MM.1S (cell line): ENCODE results near the gene DBNDD1.
"Not testable (repeated sequence)": the region's sequence is repeated elsewhere in the genome, so short reads cannot be mapped to it uniquely, and the experiment has no call there.

Experiments
- DNase-seq: peaks from one replicate; pipeline ENCODE4 v3.0.0-alpha.2; 2015
- H2AFZ ChIP-seq: fragments of 300-600 bp; sonication (generic); 2 replicates; pipeline ENCODE4 v1.6.0; 2016; ENCODE audit warnings: antibody characterized with exemption, low read length
- H3F3A ChIP-seq: fragments of 300-600 bp; sonication (generic); 2 replicates; pipeline ENCODE4 v1.6.1; 2016; ENCODE audit warnings: mild to moderate bottlenecking, antibody characterized with exemption, low read length, moderate library complexity, mixed read lengths; ENCODE audit not compliant: insufficient read depth
- H3K27ac ChIP-seq: fragments of 300-600 bp; sonication (generic); 2 replicates; pipeline ENCODE4 v1.5.1; 2016; ENCODE audit warnings: mild to moderate bottlenecking, low read length
- H3K27me3 ChIP-seq: fragments of 300-600 bp; sonication (generic); replicated peaks from 2 replicates; pipeline ENCODE4 v1.6.0; 2016; ENCODE audit warnings: low read length; ENCODE audit not compliant: insufficient read depth
- H3K36me3 ChIP-seq: fragments of 300-600 bp; sonication (generic); replicated peaks from 2 replicates; pipeline ENCODE4 v1.6.1; 2016; ENCODE audit warnings: mild to moderate bottlenecking, low read length, mixed read lengths; ENCODE audit not compliant: insufficient read depth
- H3K4me1 ChIP-seq: fragments of 300-600 bp; sonication (generic); 2 replicates; pipeline ENCODE4 v1.6.1; 2016; ENCODE audit warnings: low read length, mixed read lengths
- H3K4me2 ChIP-seq: fragments of 300-600 bp; sonication (generic); 2 replicates; pipeline ENCODE4 v1.6.0; 2016; ENCODE audit warnings: low read depth, low read length
- H3K4me3 ChIP-seq: fragments of 300-600 bp; sonication (generic); 2 replicates; pipeline ENCODE4 v1.5.1; 2016; ENCODE audit warnings: low read length, mixed read lengths
- H3K79me2 ChIP-seq: fragments of 300-600 bp; sonication (generic); 2 replicates; pipeline ENCODE4 v1.6.1; 2016; ENCODE audit warnings: mixed run types, low read length, mixed read lengths
- H3K9ac ChIP-seq: fragments of 300-600 bp; sonication (generic); 2 replicates; pipeline ENCODE4 v1.6.1; 2016; ENCODE audit warnings: low read length, mixed read lengths
- H3K9me2 ChIP-seq: fragments of 300-600 bp; sonication (generic); replicated peaks from 2 replicates; pipeline ENCODE4 v1.6.1; 2016; ENCODE audit warnings: mild to moderate bottlenecking, low read length, mixed read lengths; ENCODE audit not compliant: insufficient read depth
- H3K9me3 ChIP-seq: fragments of 300-600 bp; sonication (generic); replicated peaks from 2 replicates; pipeline ENCODE4 v1.6.1; 2016; ENCODE audit warnings: mild to moderate bottlenecking, low read length, mixed read lengths; ENCODE audit not compliant: insufficient read depth
- H4K20me1 ChIP-seq: fragments of 300-600 bp; sonication (generic); 2 replicates; pipeline ENCODE4 v1.6.1; 2016; ENCODE audit warnings: mild to moderate bottlenecking, low read length, moderate library complexity, mixed read lengths; ENCODE audit not compliant: insufficient read depth
- EZH2 ChIP-seq: fragments of 300-600 bp; sonication (generic); optimal IDR thresholded peaks from 2 replicates; pipeline ENCODE3; 2017; ENCODE audit warnings: low read depth, mild to moderate bottlenecking, antibody characterized with exemption, low read length, mixed read lengths
- EZH2phosphoT487 ChIP-seq: fragments of 300-600 bp; sonication (generic); IDR thresholded peaks from 2 replicates; pipeline ENCODE4 v1.6.1; 2018; ENCODE audit warnings: antibody characterized with exemption, low read length
- TF ChIP-seq, protein P1 (sequence below): fragments of 300-600 bp; sonication (generic); IDR thresholded peaks from 2 replicates; pipeline ENCODE4 v1.5.1; 2016; ENCODE audit warnings: antibody characterized with exemption, low read length, mixed read lengths

Gene DBNDD1

DNA sequence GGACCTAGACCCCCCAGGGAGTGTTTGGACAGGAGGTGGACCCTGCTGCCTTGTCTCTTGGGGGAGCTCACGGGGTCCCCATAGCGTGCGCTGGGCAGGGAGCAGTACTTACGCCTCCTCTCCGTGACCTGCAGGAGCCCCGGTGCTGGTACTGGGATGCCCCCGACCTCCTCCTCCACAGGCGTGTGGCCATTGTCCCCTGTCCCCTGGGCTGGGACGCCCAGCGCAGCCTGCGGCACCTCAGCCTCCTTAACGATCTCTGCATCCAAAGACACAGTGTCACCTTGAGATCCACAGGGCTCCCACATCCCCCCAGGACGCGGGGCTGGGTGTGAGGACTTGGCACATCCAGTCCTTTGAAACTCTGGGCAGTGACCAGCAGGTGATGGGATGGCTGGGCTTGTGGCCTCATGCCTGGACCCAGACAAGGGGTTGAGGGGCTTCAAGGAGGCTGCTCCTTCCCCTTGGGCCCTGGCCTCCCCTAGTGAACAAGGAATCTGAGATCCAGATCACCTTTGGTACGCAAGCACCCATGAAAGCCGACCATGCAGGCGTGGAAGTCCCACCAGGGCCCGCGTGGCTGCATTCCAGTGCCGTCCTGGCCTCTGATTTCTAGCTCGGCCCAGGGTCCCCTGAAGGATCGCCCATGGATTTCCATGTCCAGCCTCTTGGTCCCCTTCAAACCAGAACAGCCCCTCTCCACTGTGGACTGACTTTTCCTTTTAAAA is 9.9 kb downstream of the DBNDD1 start:
- no peak for DNase-seq
- Histone ChIP-seq H3K36me3 (no peaks in the 10 kb centered on the region), H4K20me1 (no peaks in the 10 kb centered on the region), H3K4me1 (no peaks in the 10 kb centered on the region), H3K27me3 (no peaks in the 10 kb centered on the region), H3K27ac (no peak overlapping the region), H3K9ac (no peak overlapping the region), H3K79me2 (no peaks in the 10 kb centered on the region), H3K4me3 (no peak overlapping the region), H3K9me2 (no peaks in the 10 kb centered on the region), H3K9me3 (no peaks in the 10 kb centered on the region), H2AFZ (no peak overlapping the region), H3F3A (no peaks in the 10 kb centered on the region), H3K4me2 (no peak overlapping the region)
- TF ChIP-seq EZH2 (no peak), EZH2phosphoT487 (no peak)
- TF ChIP-seq, protein P1, sequence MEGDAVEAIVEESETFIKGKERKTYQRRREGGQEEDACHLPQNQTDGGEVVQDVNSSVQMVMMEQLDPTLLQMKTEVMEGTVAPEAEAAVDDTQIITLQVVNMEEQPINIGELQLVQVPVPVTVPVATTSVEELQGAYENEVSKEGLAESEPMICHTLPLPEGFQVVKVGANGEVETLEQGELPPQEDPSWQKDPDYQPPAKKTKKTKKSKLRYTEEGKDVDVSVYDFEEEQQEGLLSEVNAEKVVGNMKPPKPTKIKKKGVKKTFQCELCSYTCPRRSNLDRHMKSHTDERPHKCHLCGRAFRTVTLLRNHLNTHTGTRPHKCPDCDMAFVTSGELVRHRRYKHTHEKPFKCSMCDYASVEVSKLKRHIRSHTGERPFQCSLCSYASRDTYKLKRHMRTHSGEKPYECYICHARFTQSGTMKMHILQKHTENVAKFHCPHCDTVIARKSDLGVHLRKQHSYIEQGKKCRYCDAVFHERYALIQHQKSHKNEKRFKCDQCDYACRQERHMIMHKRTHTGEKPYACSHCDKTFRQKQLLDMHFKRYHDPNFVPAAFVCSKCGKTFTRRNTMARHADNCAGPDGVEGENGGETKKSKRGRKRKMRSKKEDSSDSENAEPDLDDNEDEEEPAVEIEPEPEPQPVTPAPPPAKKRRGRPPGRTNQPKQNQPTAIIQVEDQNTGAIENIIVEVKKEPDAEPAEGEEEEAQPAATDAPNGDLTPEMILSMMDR = no peak

DNA sequence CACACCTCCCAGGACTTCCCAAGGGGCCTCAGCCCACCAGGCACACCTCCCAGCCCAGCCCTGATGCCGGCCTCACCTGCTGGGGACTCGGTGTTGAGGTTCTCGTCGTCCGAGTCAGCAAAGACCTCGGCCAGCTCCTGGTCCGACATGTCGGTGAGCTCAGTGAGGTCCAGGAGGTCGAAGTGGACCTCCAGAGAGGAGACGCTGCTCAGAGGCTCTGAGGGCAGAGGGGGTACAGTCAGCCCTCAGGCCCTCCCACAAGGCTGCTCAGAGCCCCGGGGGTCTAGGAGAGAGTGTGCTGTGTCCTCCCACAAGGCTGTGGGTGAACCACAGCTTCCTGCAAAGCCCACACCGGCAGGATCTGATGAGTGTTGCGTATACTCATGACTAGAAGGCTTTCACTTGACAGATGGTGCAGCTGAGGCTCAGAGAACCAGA is 10.5 kb downstream of the DBNDD1 start:
- Histone ChIP-seq H3K4me2 (no peak overlapping the region), H3K4me3 (no peak overlapping the region), H2AFZ (no peak overlapping the region), H3K9ac (no peak overlapping the region), H3K27ac (no peak overlapping the region), H3K9me2 (no peaks in the 10 kb centered on the region), H4K20me1 (no peaks in the 10 kb centered on the region), H3K9me3 (no peaks in the 10 kb centered on the region), H3F3A (no peaks in the 10 kb centered on the region), H3K36me3 (no peaks in the 10 kb centered on the region), H3K4me1 (no peaks in the 10 kb centered on the region), H3K27me3 (no peaks in the 10 kb centered on the region), H3K79me2 (no peaks in the 10 kb centered on the region)
- no peak for TF ChIP-seq EZH2
- no peak for TF ChIP-seq EZH2phosphoT487
- TF ChIP-seq, protein P1 = no peak
- DNase-seq = no peak

DNA sequence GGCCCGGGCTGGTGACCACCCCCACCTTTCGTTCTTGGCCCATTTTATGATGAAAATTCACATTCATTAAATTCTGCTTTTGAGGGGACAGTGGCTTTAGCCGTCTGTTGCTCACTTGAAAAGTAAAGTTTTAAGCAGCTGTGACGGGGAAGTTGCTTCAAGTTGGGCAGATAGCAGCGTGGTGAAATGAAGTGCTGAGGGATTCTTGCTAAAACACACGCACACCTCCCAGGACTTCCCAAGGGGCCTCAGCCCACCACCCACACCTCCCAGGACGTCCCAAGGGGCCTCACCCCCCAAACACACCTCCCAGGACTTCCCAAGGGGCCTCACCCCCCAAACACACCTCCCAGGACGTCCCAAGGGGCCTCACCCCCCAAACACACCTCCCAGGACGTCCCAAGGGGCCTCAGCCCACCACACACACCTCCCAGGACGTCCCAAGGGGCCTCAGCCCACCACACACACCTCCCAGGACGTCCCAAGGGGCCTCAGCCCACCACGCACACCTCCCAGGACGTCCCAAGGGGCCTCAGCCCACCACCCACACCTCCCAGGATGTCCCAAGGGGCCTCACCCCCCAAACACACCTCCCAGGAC is 11.5 kb downstream of the DBNDD1 start:
- H3K9me2 ChIP-seq, H4K20me1 ChIP-seq, H3K36me3 ChIP-seq, H3K4me2 ChIP-seq, H3K9ac ChIP-seq, H3K27ac ChIP-seq, H3K27me3 ChIP-seq, H3K4me3 ChIP-seq, H3K9me3 ChIP-seq, H3K4me1 ChIP-seq, H3F3A ChIP-seq, H2AFZ ChIP-seq, H3K79me2 ChIP-seq, DNase-seq: not testable (repeated sequence)

DNA sequence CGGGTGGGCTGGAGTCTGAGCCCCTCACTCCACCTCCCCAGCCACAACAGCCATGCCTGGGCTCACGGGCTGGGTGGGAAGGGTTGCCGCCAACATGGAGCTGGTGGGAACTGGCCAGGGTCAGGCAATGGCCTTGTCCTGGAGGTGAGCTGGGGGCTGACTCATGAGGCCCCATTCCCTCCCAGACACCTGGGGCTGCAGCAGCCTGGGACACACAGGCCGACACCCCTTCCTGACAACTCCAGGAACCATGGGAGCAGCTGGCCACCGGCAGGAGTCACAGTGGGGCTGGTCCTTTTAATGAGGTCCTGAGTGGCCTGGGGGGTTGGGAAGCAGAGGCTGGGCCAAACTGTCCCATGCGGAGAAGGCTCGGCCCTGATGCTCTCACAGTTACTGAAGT is 12.2 kb downstream of the DBNDD1 start:
- H2AFZ ChIP-seq = no peak overlapping the region
- no peaks in the 10 kb centered on the region for H3F3A ChIP-seq
- no peak overlapping the region for H3K4me2 ChIP-seq
- no peaks in the 10 kb centered on the region for H3K9me2 ChIP-seq
- H3K9ac ChIP-seq = no peak overlapping the region
- H3K79me2 ChIP-seq = no peaks in the 10 kb centered on the region
- no peaks in the 10 kb centered on the region for H4K20me1 ChIP-seq
- H3K36me3 ChIP-seq = no peaks in the 10 kb centered on the region
- no peak for DNase-seq
- no peaks in the 10 kb centered on the region for H3K9me3 ChIP-seq
- TF ChIP-seq, protein P1 = no peak
- TF ChIP-seq EZH2 (no peak), EZH2phosphoT487 (no peak)
- no peak overlapping the region for H3K27ac ChIP-seq
- H3K4me3 ChIP-seq = no peak overlapping the region
- no peaks in the 10 kb centered on the region for H3K4me1 ChIP-seq
- H3K27me3 ChIP-seq = no peaks in the 10 kb centered on the region
